GM12878 (cell line): ENCODE measurements around the gene HYI. TPM values are rescaled to one million over a fixed set of nuclear protein-coding genes. Genes with fewer than 3 reads are reported as not detected.
A peak's percentile ranks its signal among the peaks of the same experiment; 100 is the strongest.

Source experiments
- ATAC-seq: fragments of 200-7000 bp; cut with Tn5 transposase; 3 replicates; pipeline ENCODE4 v1.9.1; 2020; ENCODE audit warnings: mild to moderate bottlenecking, moderate library complexity
- Bru-seq: library from RNA; stranded (reverse); fragments of 400-500 nt; gene quantifications from one replicate; lab custom pipeline; 2021; lab: Mats Ljungman, UMichigan
- BruChase-seq, 2 experiments: library from RNA; stranded (reverse); fragments of 400-500 nt; gene quantifications; one replicate each; lab custom pipeline; 2021; lab: Mats Ljungman, UMichigan
- BruUV-seq: library from RNA; stranded (reverse); fragments of 400-500 nt; replicated peaks from 2 replicates; lab custom pipeline; 2021; lab: Mats Ljungman, UMichigan
- CTCF ChIA-PET: fragments of 300-600 bp; sonication (Branson Sonifier 250); formaldehyde crosslinking; extraction: SDS; loops from one replicate; lab custom pipeline; 2021; ENCODE audit warnings: inconsistent platforms; lab: Yijun Ruan, JAX
- POLR2A ChIA-PET: fragments of 350-600 bp; formaldehyde crosslinking; extraction: SDS; loops from one replicate; lab custom pipeline; 2021; ENCODE audit warnings: inconsistent platforms; lab: Charles Lee
- RAD21 ChIA-PET: fragments of 300-600 bp; sonication (Branson Sonifier 250); formaldehyde crosslinking; loops from one replicate; lab custom pipeline; 2023; ENCODE audit warnings: antibody characterized with exemption; ENCODE audit not compliant: unreplicated experiment; lab: Charles Lee
- SMC1A ChIA-PET: fragments of 300-600 bp; sonication (Branson Sonifier 250); formaldehyde crosslinking; loops from one replicate; lab custom pipeline; 2023; ENCODE audit not compliant: unreplicated experiment, uncharacterized antibody; lab: Charles Lee
- DNase-seq: peaks from one replicate; pipeline ENCODE4 v3.0.0-alpha.2; 2011; ENCODE audit warnings: low read depth, low spot score
- FAIRE-seq: peaks from 3 replicates; lab custom pipeline; 2011; peaks lifted over from hg19 to GRCh38; lab: Jason Lieb, UNC
- H2AFZ ChIP-seq: 2 replicates; pipeline ENCODE4 v1.6.0; 2011; ENCODE audit warnings: low read depth, low read length, control low read depth; ENCODE audit not compliant: control insufficient read depth
- H3K27ac ChIP-seq: 2 replicates; pipeline ENCODE4 v1.5.1; 2011; ENCODE audit warnings: control low read depth; ENCODE audit not compliant: control insufficient read depth, insufficient read depth
- H3K27me3 ChIP-seq, 2 experiments: replicated peaks in 1 of 2; 2 replicates each; pipeline versions ENCODE4 v1.6.0 to v1.6.1; 2011; ENCODE audit warnings: low read length in 1 of 2; ENCODE audit not compliant: control insufficient read depth in 2 of 2, insufficient read depth in 2 of 2
- H3K36me3 ChIP-seq, 2 experiments: 2 replicates each; pipeline ENCODE4 v1.5.1; 2011; ENCODE audit warnings: low read length in 1 of 2; ENCODE audit not compliant: control insufficient read depth in 2 of 2, insufficient read depth in 2 of 2
- H3K4me1 ChIP-seq: 2 replicates; pipeline ENCODE4 v1.6.1; 2011; ENCODE audit warnings: mild to moderate bottlenecking, low read length, moderate library complexity, mixed read lengths; ENCODE audit not compliant: control insufficient read depth, insufficient read depth
- H3K4me2 ChIP-seq: 2 replicates; pipeline ENCODE4 v1.6.0; 2011; ENCODE audit warnings: control low read depth; ENCODE audit not compliant: control insufficient read depth, insufficient read depth
- H3K4me3 ChIP-seq: fragments of 200-600 bp; sonication (generic); 2 replicates; pipeline ENCODE4 v1.5.1; 2016
- H3K79me2 ChIP-seq: 2 replicates; pipeline ENCODE4 v1.6.0; 2011; ENCODE audit warnings: low read length; ENCODE audit not compliant: control insufficient read depth, insufficient read depth
- H3K9ac ChIP-seq: 2 replicates; pipeline ENCODE4 v1.8.0; 2011; ENCODE audit warnings: low read length, control low read depth, mixed read lengths; ENCODE audit not compliant: control insufficient read depth, insufficient read depth
- H3K9me3 ChIP-seq: replicated peaks from 3 replicates; pipeline ENCODE4 v1.5.1; 2011; ENCODE audit warnings: mild to moderate bottlenecking, low read length; ENCODE audit not compliant: control insufficient read depth, insufficient read depth
- H4K20me1 ChIP-seq: 2 replicates; pipeline ENCODE4 v1.6.0; 2011; ENCODE audit not compliant: control insufficient read depth, insufficient read depth
- ATF7 ChIP-seq: fragments of 450-650 bp; IDR thresholded peaks from 2 replicates; pipeline ENCODE4 v1.6.1; 2016; ENCODE audit warnings: low read depth, mild to moderate bottlenecking
- BHLHE40 ChIP-seq, 2 experiments: fragments of 450-650 bp in 1 of 2; IDR thresholded peaks; 2 replicates each; pipeline ENCODE4 v1.6.1; 2011 to 2017; ENCODE audit warnings: low read depth in 2 of 2, borderline replicate concordance in 1 of 2, improper control_type of control experiment in 1 of 2, low read length in 1 of 2, mild to moderate bottlenecking in 1 of 2
- CBX3 ChIP-seq: fragments of 200-600 bp; sonication (generic); IDR thresholded peaks from 2 replicates; pipeline ENCODE4 v1.6.1; 2016; ENCODE audit warnings: low read depth, borderline replicate concordance
- CEBPB ChIP-seq, 2 experiments: fragments of 150-350 bp in 1 of 2; IDR thresholded peaks; 2 replicates each; pipeline ENCODE4 v1.6.1; 2012 to 2014; ENCODE audit warnings: low read depth in 2 of 2, low read length in 2 of 2, borderline replicate concordance in 1 of 2, inconsistent platforms in 1 of 2
- DPF2 ChIP-seq: fragments of 450-650 bp; IDR thresholded peaks from 2 replicates; pipeline ENCODE4 v1.6.1; 2017; ENCODE audit warnings: mild to moderate bottlenecking
- ETV6 ChIP-seq, 2 experiments: fragments of 450-650 bp in 1 of 2; IDR thresholded peaks in 1 of 2; conservative IDR thresholded peaks in 1 of 2; 2 replicates each; pipeline ENCODE4 v1.6.1; 2014; ENCODE audit warnings: antibody characterized with exemption in 1 of 2, borderline replicate concordance in 1 of 2, low read depth in 1 of 2, mild to moderate bottlenecking in 1 of 2, moderate library complexity in 1 of 2
- HDGF ChIP-seq: fragments of 450-650 bp; IDR thresholded peaks from 2 replicates; pipeline ENCODE4 v1.6.1; 2016; ENCODE audit warnings: antibody characterized with exemption
- NFYB ChIP-seq: IDR thresholded peaks from 2 replicates; pipeline ENCODE4 v1.6.1; 2011; ENCODE audit warnings: low read depth, mild to moderate bottlenecking, low read length, improper control_type of control experiment, moderate library complexity; ENCODE audit not compliant: insufficient read depth
- NR2C1 ChIP-seq: fragments of 450-650 bp; IDR thresholded peaks from 2 replicates; pipeline ENCODE4 v1.6.1; 2017; ENCODE audit warnings: antibody characterized with exemption, mild to moderate bottlenecking, moderate library complexity
- PAX5 ChIP-seq: IDR thresholded peaks from 2 replicates; pipeline ENCODE4 v1.6.1; 2011; ENCODE audit warnings: low read depth, low read length, borderline replicate concordance
- POU2F2 ChIP-seq: IDR thresholded peaks from 3 replicates; pipeline ENCODE4 v1.6.1; 2011; ENCODE audit warnings: low read depth, mild to moderate bottlenecking, low read length, borderline replicate concordance
- REST ChIP-seq: IDR thresholded peaks from 2 replicates; pipeline ENCODE4 v1.6.1; 2012; ENCODE audit warnings: mild to moderate bottlenecking, low read depth, low read length
- SMAD1 ChIP-seq: fragments of 450-650 bp; IDR thresholded peaks from 2 replicates; pipeline ENCODE4 v1.6.1; 2018; ENCODE audit warnings: mild to moderate bottlenecking, low read depth; ENCODE audit not compliant: partially characterized antibody
- ZBED1 ChIP-seq: IDR thresholded peaks from 2 replicates; pipeline ENCODE4 v1.6.1; 2016; ENCODE audit warnings: borderline replicate concordance
- ZSCAN29 ChIP-seq: fragments of 450-650 bp; IDR thresholded peaks from 2 replicates; pipeline ENCODE4 v1.6.1; 2017; ENCODE audit warnings: mild to moderate bottlenecking, moderate library complexity
- WGBS: methylation state at CpG from one replicate; pipeline ENCODE4 v1.1.6; 2016; ENCODE audit warnings: low lambda C conversion rate; ENCODE audit not compliant: insufficient replicate concordance, insufficient coverage; ENCODE audit errors: missing lambda C conversion rate; 5-methylcytosine and 5-hydroxymethylcytosine counted together
- in situ Hi-C: fragments of 300-500 bp; cut with MboI; formaldehyde crosslinking; loops from 9 replicates; pipeline ENCODE4 v1.14.3; 2018; ENCODE audit warnings: mixed read lengths
- intact Hi-C: fragments of 100-400 bp; cut with micrococcal nuclease; formaldehyde crosslinking; loops from one replicate; pipeline ENCODE4 v1.14.2; 2022; ENCODE audit not compliant: unreplicated experiment
- long read RNA-seq, 2 experiments: library from polyadenylated mRNA; unstranded; transcript quantifications; one replicate each; pipeline ENCODE4 v2.0.0, GENCODE V29; 2019 to 2020
- polyA minus RNA-seq, 3 experiments: library from RNA; depleted of rRNA, polyadenylated mRNA; stranded (reverse); fragments of >200 nt; gene quantifications; 2 replicates each; pipeline ENCODE4 v1.2.3, GENCODE V29; 2011
- polyA plus RNA-seq, 11 experiments: library from polyadenylated mRNA; depleted of rRNA in 4 of 11; unstranded in 6 of 11; stranded (reverse) in 5 of 11; fragments of >200 nt; fragmentation: Nextera tagmentation in 4 of 11; fragmentation: Illumina TruSeq in 1 of 11; extraction: Ambion mirVana in 4 of 11; extraction: Trizol in 1 of 11; gene quantifications; 1 replicate in 1 of 11; 2 replicates in 10 of 11; pipeline versions ENCODE4 v1.2.1 to v1.2.3, GENCODE V29; 2011 to 2016; ENCODE audit warnings: inconsistent platforms in 2 of 11, missing spikeins in 2 of 11, low read depth in 1 of 11
- total RNA-seq, 4 experiments: library from RNA; depleted of rRNA in 3 of 4; stranded (reverse); fragments of >200 nt in 3 of 4; fragmentation: Illumina TruSeq in 1 of 4; extraction: Trizol in 1 of 4; gene quantifications; 2 replicates each; pipeline versions ENCODE4 v1.2.1 to v1.2.3, GENCODE V29; 2013 to 2021

HYI gene
- 10.2 and 14.2 TPM in 2 replicates for total RNA-seq (2013; cell fraction: nucleolus; rRNA removed)
- total RNA-seq (2014; rRNA removed) (2.9 and 5.6 TPM in 2 replicates), total RNA-seq (2014; rRNA removed; fragmentation: Illumina TruSeq; extraction: Trizol) (1.6 and 2.0 TPM in 2 replicates), total RNA-seq (2021) (5.3 and 5.5 TPM in 2 replicates), polyA plus RNA-seq (2011; rRNA removed) (0.46 and 0.69 TPM in 2 replicates), polyA plus RNA-seq (2014; fragmentation: Illumina TruSeq; extraction: Trizol) (1.3 and 1.9 TPM in 2 replicates), polyA plus RNA-seq (2014; fragmentation: Nextera tagmentation; extraction: Ambion mirVana) (under 1 TPM; 0.27 TPM), polyA plus RNA-seq (2014; rRNA removed) (5.4 and 7.5 TPM in 2 replicates), polyA plus RNA-seq (2016; fragmentation: Nextera tagmentation; extraction: Ambion mirVana) (1 to 10 TPM; 2.1 to 2.4 TPM), polyA minus RNA-seq (2011; rRNA and poly(A)+ RNA removed) (1.4 TPM in 1 of 2 replicates, not detected in the other), Bru-seq, nascent RNA (percentile 53 among the genes with signal in this experiment), BruChase-seq, experiment 1, labeled RNA remaining after a 6-hour chase (percentile 49 among the genes with signal in this experiment), BruChase-seq, experiment 2, labeled RNA remaining after a 2-hour chase (percentile 49 among the genes with signal in this experiment)
- polyA plus RNA-seq (2011; ENCODE audit: low read depth), result 17.0 TPM
- 0.70 and 0.78 TPM in 2 replicates for polyA plus RNA-seq (2011; cell fraction: cytosol; rRNA removed)
- 2.4 and 2.6 TPM in 2 replicates for polyA plus RNA-seq (2011; cell fraction: nucleus; rRNA removed)
- polyA plus RNA-seq (2012), result 7.6 and 15.5 TPM in 2 replicates
- not detected in 2 replicates for polyA minus RNA-seq (2011; cell fraction: cytosol; rRNA and poly(A)+ RNA removed)
- polyA minus RNA-seq (2011; cell fraction: nucleus; rRNA and poly(A)+ RNA removed), result 0.29 and 0.73 TPM in 2 replicates
- long read RNA-seq, experiment 1, partial matches to known transcripts, result 0 of 1 reads
- long read RNA-seq, experiment 1, other reads (novel, unspliced or antisense), result 0 of 1 reads
- long read RNA-seq, experiment 2, result 0 reads

- DNase-seq (peak; percentile 44), ATAC-seq (peak; percentile 80), FAIRE-seq (peak; percentile 75)
- ChIA-PET SMC1A (interaction anchor here (0.8 to 1.8 kb wide), 10 partner anchors 9 to 378 kb away, joined by 3 to 5 read pairs (median 4); no protein-coding TSS in a partner anchor), RAD21 (interaction anchor here (0.6 to 1.9 kb wide), 9 partner anchors 9 to 555 kb away, joined by 3 to 8 read pairs (median 4); partner anchors contain the start of genes CDC20, ELOVL1 and KDM4A), POLR2A (interaction anchor here (0.5 to 2.2 kb wide), 9 partner anchors 10 to 215 kb away, joined by 3 to 10 read pairs (median 4); partner anchors contain the start of genes ELOVL1 and KDM4A), CTCF (interaction anchor here (0.7 to 2.3 kb wide), 11 partner anchors 9 to 227 kb away, joined by 3 to 13 read pairs (median 4); partner anchors contain the start of genes CDC20 and ELOVL1)
- 2% methylated on average over 51 of the region's 87 CpGs for WGBS
- Histone ChIP-seq H2AFZ (peak within 1 kb of the TSS; percentile 87), H3K9me3 (no peaks in the 10 kb centered on the region; the same call in 2 of the 3 replicates), H3K4me3 (peak within 1 kb of the TSS; percentile 74), H4K20me1 (no peaks in the 10 kb centered on the region), H3K4me2 (peak within 1 kb of the TSS; percentile 90), H3K27ac (peak within 1 kb of the TSS; percentile 61), H3K27me3 (no peaks in the 10 kb centered on the region), H3K79me2 (no peaks in the 10 kb centered on the region), H3K9ac (peak within 1 kb of the TSS; percentile 72), H3K4me1 (peaks cover 7% of the 10 kb centered on the region), H3K36me3 (peaks cover 2 to 19% of the 10 kb centered on the region in 2 experiments; a peak in 3 of 4 replicates)
- no TSS peak for BruUV-seq
- in situ Hi-C loops (no loop called here), intact Hi-C loops (no loop called here)
- TF ChIP-seq NR2C1 (no peak), REST (0 out of 2 replicates have a peak, but pooled peaks have one; percentile 8), HDGF (no peak), SMAD1 (no peak), CBX3 (no peak), ZSCAN29 (peak; percentile 88), ZBED1 (no peak), ETV6 (conservative IDR thresholded peaks at IDR 0.05 in 1 of 2, IDR thresholded peaks at IDR 0.05 in 1 of 2; ENCODE audit: borderline replicate concordance in 1 of 2, low read depth in 1 of 2) (no peak), NFYB (no peak), ATF7 (no peak), DPF2 (0 out of 2 replicates have a peak, but pooled peaks have one; percentile 11), CEBPB (IDR thresholded peaks at IDR 0.05; ENCODE audit: borderline replicate concordance in 1 of 2, low read depth in 2 of 2, low read length in 2 of 2) (no peak), BHLHE40 (IDR thresholded peaks at IDR 0.05; ENCODE audit: borderline replicate concordance in 1 of 2, low read depth in 2 of 2, low read length in 1 of 2) (0 out of 4 replicates have a peak, but pooled peaks of 1 of the 2 experiments have one; percentile 6), PAX5 (no peak), POU2F2 (peak; percentile 12; the same call in 1 of the 3 replicates)
These were observed at the start of gene HYI for GRCh38 chr1:43453442-43454269. Gene HYI (minus strand): TSS chr1:43453931. CDS start chr1:43453793, 138 bp downstream.
